ENCODE data around the gene CDK18. TPM values are rescaled to one million over a fixed set of nuclear protein-coding genes. Genes with fewer than 3 reads are reported as not detected.

Gene CDK18
- total RNA-seq, 1 experiment from 2014 or later: 9.2 TPM

- peaks cover 48% of the 10 kb centered on the region for H3K4me1 ChIP-seq (ENCODE audit: insufficient read depth, low read length, poor library complexity, severe bottlenecking)
- no peaks in the 10 kb centered on the region for H3K36me3 ChIP-seq (ENCODE audit: insufficient read depth, low read length, poor library complexity, severe bottlenecking)
- ChIA-PET CTCF (no interaction called here), POLR2A (ENCODE audit: low non-redundant PET) (no interaction called here)
- no peak for DNase-seq (ENCODE audit: low spot score)
- intact Hi-C loops (cut with micrococcal nuclease; ENCODE audit: unreplicated experiment): no loop called here
- TF ChIP-seq EZH2 (IDR thresholded peaks at IDR 0.05; ENCODE audit: borderline replicate concordance, low read depth, low read length, poor library complexity, severe bottlenecking): no peak
- no peak for TF ChIP-seq CTCF (conservative IDR thresholded peaks at IDR 0.05; ENCODE audit: low read depth, low read length)
- no TSS peak for BruUV-seq (replicated peaks)
- H3K27me3 ChIP-seq (replicated peaks; ENCODE audit: insufficient read depth, low read depth, low read length, poor library complexity): no peaks in the 10 kb centered on the region
- H3K27ac ChIP-seq (ENCODE audit: low read depth, low read length, poor library complexity, severe bottlenecking): no peak overlapping the region
- H3K9me3 ChIP-seq (ENCODE audit: low read depth, low read length, poor library complexity, severe bottlenecking): no peaks in the 10 kb centered on the region
- no peak overlapping the region for H3K4me3 ChIP-seq (ENCODE audit: low read depth, low read length, poor library complexity, severe bottlenecking)
Measured at GRCh38 chr1:205517288-205517687, 12.8 kb downstream of the CDK18 start.

- CTCF ChIA-PET: no interaction called here
- POLR2A ChIA-PET (ENCODE audit: low non-redundant PET): no interaction called here
- TF ChIP-seq CTCF (conservative IDR thresholded peaks at IDR 0.05; ENCODE audit: low read depth, low read length) (no peak), EZH2 (IDR thresholded peaks at IDR 0.05; ENCODE audit: borderline replicate concordance, low read depth, low read length, poor library complexity, severe bottlenecking) (no peak)
- H3K27me3 ChIP-seq (replicated peaks; ENCODE audit: insufficient read depth, low read depth, low read length, poor library complexity): no peaks in the 10 kb centered on the region
- BruUV-seq (replicated peaks): no TSS peak
- no peak for DNase-seq (ENCODE audit: low spot score)
- intact Hi-C loops (cut with micrococcal nuclease; ENCODE audit: unreplicated experiment): no loop called here
- H3K4me1 ChIP-seq (ENCODE audit: insufficient read depth, low read length, poor library complexity, severe bottlenecking): peaks cover 45% of the 10 kb centered on the region
- H3K9me3 ChIP-seq (ENCODE audit: low read depth, low read length, poor library complexity, severe bottlenecking): no peaks in the 10 kb centered on the region
- H3K27ac ChIP-seq (ENCODE audit: low read depth, low read length, poor library complexity, severe bottlenecking): no peak overlapping the region
- no peaks in the 10 kb centered on the region for H3K36me3 ChIP-seq (ENCODE audit: insufficient read depth, low read length, poor library complexity, severe bottlenecking)
- H3K4me3 ChIP-seq (ENCODE audit: low read depth, low read length, poor library complexity, severe bottlenecking): no peak overlapping the region
Measured at GRCh38 chr1:205517763-205518162, 13.3 kb downstream of the CDK18 start.

- no peaks in the 10 kb centered on the region for H3K36me3 ChIP-seq (ENCODE audit: insufficient read depth, low read length, poor library complexity, severe bottlenecking)
- ChIA-PET CTCF (interaction anchor here (0.6 kb wide), 1 partner anchor 29 kb away, joined by 4 read pairs; no protein-coding TSS in a partner anchor), POLR2A (ENCODE audit: low non-redundant PET) (no interaction called here)
- no peaks in the 10 kb centered on the region for H3K27me3 ChIP-seq (replicated peaks; ENCODE audit: insufficient read depth, low read depth, low read length, poor library complexity)
- no peak for TF ChIP-seq EZH2 (IDR thresholded peaks at IDR 0.05; ENCODE audit: borderline replicate concordance, low read depth, low read length, poor library complexity, severe bottlenecking)
- TF ChIP-seq CTCF (conservative IDR thresholded peaks at IDR 0.05; ENCODE audit: low read depth, low read length): no peak
- intact Hi-C loops (cut with micrococcal nuclease; ENCODE audit: unreplicated experiment): no loop called here
- H3K4me1 ChIP-seq (ENCODE audit: insufficient read depth, low read length, poor library complexity, severe bottlenecking): peaks cover 41% of the 10 kb centered on the region
- BruUV-seq (replicated peaks): no TSS peak
- H3K9me3 ChIP-seq (ENCODE audit: low read depth, low read length, poor library complexity, severe bottlenecking): no peaks in the 10 kb centered on the region
- peak; percentile 45 for DNase-seq (ENCODE audit: low spot score)
- no peak overlapping the region for H3K4me3 ChIP-seq (ENCODE audit: low read depth, low read length, poor library complexity, severe bottlenecking)
- H3K27ac ChIP-seq (ENCODE audit: low read depth, low read length, poor library complexity, severe bottlenecking): no peak overlapping the region
Measured at GRCh38 chr1:205518661-205519540, 14.4 kb downstream of the CDK18 start.
